Dedifferentiated amniotic fluid mesenchymal stem cell (primary cell): ENCODE data around the gene BCHE.

ENCODE experiments used
- DNase-seq: peaks from one replicate; pipeline ENCODE4 v3.0.0-alpha.2; 2016; ENCODE audit errors: extremely low spot score

The BCHE gene

GRCh38 chr3:165837058-165837525 lies at the start of gene BCHE:
Gene BCHE, minus strand, starts transcription at chr3:165837423. Its CDS starts 6,390 bp downstream, at chr3:165831033.
- DNase-seq = no peak

- no peak for DNase-seq
Observed at GRCh38 chr3:165885558-165886270, 48.5 kb upstream of the BCHE start.

GRCh38 chr3:165884518-165884917 lies 47.3 kb upstream of the BCHE start:
- DNase-seq = no peak

- DNase-seq = no peak
Observed at GRCh38 chr3:165883863-165884478, 46.7 kb upstream of the BCHE start.

DNA sequence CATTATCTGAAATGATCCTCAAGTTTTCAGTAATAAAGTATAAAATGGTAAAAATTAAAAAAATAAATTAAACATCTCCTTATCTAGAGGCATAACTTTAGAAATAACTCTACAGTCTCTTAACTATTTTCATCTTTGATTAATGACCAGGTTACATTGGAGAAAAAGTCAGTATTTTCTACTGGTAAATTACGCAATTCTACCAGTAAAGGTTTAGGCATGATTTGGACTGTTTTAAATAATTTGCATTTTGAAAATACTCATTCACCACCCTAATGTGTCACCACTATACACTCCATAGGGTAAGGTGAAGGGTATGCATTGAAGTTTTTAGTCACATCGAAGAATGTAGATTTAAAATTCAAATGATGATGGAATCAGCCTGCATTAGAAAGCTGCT lies 45.9 kb upstream of the BCHE start:
- DNase-seq = no peak

DNA sequence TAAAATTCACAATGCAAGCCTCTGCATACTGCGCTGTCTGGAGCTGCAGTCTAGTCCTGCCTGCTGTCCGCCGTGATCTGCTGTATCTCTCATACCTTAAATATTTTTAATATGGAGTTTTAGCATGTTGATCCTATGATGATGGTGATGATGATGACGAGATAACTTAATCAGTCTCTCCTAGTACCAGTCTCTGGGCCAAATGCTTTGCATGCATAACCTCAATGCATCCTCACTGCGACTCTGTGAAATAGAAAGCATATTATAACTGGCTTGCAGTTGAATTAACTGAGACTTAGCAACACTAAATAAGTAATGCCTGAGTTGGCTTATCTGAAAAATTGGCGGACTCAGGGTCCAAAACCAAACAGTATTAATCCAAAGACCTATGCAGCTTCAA lies 38.4 kb upstream of the BCHE start:
- DNase-seq = no peak

GRCh38 chr3:165874663-165875489 lies 37.7 kb upstream of the BCHE start:
- DNase-seq = no peak

GRCh38 chr3:165868088-165868487 lies 30.9 kb upstream of the BCHE start:
- no peak for DNase-seq

GRCh38 chr3:165859061-165859460 lies 21.8 kb upstream of the BCHE start:
- no peak for DNase-seq

DNA sequence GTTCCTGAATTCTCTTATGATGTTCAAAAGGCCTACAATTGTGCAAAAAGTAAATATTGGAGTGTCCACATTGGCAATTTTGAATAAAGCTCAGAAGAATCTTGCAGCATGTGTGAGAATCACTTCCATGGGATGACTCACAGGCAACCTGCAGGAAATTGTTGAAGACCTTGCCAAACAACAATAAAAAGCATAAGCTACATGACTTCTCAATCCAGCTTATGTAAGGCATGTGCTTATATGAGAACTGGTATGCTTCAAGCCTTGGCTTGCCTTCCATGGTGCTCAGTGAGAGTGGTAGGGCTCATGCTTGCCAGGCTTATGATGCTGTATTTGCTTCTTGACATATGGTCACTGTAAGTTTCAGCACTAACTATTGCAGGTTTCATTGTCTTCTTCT lies 18.4 kb upstream of the BCHE start:
- DNase-seq = no peak

- DNase-seq = peak; percentile 16
Observed at GRCh38 chr3:165854696-165855095, 17.5 kb upstream of the BCHE start.

- no peak for DNase-seq
Observed at GRCh38 chr3:165852711-165853110, 15.5 kb upstream of the BCHE start.

GRCh38 chr3:165852191-165852590 lies 15.0 kb upstream of the BCHE start:
- no peak for DNase-seq

- DNase-seq = no peak
Observed at GRCh38 chr3:165846056-165846455, 8.8 kb upstream of the BCHE start.

DNA sequence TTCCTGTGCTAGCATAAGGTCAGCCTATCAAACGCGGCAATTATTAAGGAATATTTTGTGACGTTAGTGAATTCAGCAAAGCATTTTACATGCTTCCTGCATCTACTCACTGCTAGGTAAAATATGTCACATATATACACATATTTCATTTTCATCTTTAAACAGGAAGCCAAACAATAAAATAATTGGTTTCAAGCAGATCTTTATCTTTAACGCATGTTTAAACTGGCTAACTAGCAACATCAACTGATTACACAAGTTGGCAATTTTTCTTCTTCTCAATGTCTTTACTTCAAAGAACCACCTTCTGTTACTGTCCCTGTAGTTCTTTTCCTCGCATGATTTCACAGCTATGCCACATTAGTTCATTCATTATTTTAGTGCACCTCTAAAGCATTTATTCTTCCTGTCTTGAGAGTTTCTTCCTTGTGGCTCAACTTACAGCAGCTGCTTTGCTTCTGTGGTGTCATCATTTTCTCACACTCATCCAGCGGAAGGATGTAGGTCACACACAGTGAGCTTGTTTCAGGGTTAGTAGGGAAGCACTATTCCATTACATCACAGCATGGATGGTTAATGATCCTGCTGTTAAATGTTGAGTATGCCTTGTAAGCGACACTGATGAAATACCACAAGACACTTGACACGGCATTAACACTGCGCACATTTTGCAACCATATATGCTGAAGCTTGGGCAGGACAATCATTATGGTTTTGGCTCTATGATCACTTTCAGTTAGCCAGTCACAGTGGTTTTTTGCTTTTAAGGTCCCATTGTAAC lies 2.3 kb upstream of the BCHE start:
- DNase-seq = no peak

GRCh38 chr3:165837801-165838200 lies 578 bp upstream of the BCHE start:
- DNase-seq = no peak

GRCh38 chr3:165835431-165835830 lies 1.8 kb downstream of the BCHE start:
- no peak for DNase-seq

- DNase-seq = no peak
Observed at GRCh38 chr3:165830746-165831145, 6.5 kb downstream of the BCHE start.

- no peak for DNase-seq
Observed at GRCh38 chr3:165827883-165828282, 9.3 kb downstream of the BCHE start.

DNA sequence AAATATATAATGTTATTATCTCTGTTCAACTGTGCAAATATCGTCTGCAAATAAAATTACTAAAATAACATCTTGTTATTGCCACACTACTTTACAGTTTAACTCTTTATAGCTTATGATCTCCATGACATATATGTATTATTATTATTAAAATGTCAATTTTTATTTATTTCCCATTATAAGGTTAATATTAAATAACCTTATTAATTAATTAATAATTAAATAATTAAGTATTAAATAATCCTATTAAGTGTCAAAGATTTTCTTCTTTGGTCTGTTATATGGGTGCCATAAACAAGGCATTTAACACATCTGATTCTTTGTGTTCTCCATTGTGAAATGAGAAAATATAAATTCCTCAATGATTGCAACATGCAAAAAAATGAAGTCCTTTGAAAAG lies 10.0 kb downstream of the BCHE start:
- DNase-seq = no peak

DNA sequence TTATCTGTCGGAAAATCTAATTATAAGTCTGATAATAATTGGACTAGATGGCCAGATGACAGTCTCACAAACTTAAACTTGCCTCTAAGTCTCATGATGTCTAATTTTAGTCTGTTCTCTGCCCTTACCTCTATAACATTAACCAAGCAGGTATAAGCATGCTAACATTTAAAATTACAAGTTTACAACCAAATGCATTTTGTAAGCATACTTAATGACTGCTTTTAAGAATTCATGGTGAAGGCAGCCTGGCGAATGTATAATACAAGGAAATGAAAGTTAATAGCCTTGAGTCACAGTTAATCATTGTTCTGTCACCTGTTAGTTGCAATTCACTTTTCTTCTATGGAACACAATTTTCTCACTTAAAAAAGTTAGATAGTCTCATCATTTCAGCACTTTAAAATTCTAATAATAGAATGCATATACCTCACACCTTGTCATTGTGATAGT lies 16.5 kb downstream of the BCHE start:
- DNase-seq = no peak
